ENCODE measurements around the gene TSKU.
A peak's percentile ranks its signal among the peaks of the same experiment; 100 is the strongest.

TSKU gene

DNA sequence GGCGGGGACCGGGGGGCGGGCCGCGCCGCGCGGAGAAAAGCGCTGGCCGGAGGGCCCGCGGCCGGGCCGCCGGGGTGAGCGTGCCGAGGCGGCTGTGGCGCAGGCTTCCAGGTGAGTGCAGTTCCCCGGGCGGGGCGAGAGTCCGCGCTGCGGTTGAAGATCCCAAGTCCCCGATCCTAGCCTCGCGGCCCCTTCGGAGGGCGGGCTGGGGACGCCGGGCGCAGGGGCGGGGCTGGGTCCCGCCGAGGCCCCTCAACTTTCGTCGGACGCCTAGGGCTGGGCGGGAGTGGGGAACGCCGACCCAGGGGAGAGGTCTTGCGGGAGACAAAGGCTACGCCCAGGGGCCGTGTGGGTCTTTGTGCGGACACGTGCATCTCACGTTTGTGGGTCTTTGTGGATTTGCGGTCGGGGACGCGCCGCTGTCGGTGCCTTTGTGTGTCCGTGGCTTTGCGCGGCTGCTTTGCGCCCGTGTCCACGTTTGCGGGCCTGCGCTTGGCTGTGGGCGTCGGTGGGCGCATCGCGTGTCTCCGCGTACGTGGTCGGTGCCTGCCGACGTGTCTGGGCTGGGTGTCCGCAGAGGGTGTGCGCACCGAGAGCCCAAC is at the start of gene TSKU:
Gene TSKU, plus strand, starts transcription at position 63 of the 602 bp plus-strand sequence. CDS start 12,261 bp downstream, outside the sequence.
- no peak for DNase-seq

GRCh38 chr11:76733906-76734305 is 49.2 kb upstream of the TSKU start:
- peak; percentile 75 for DNase-seq

GRCh38 chr11:76734456-76735420 is 48.4 kb upstream of the TSKU start:
- no peak for DNase-seq

DNA sequence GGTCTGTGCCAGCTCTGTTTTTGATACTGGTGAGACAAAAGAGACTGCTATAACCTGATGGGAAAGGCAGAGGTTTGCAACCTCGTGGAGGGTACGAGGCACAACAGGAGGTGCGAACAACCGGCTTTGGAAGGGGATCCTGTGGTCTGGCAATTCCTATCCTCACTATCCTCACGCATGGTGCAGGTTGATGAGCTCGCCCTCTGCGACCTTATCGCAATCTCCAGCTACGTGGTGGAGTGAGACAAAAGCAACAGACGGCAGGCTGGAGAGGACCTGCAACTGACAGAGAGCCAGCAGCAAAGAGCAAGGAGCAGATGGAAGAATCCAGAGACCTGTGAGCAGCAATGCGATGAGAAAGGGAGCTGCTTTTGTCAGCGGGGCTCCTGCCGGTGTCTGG is 47.3 kb upstream of the TSKU start:
- DNase-seq, result no peak

- DNase-seq, result no peak
Measured at GRCh38 chr11:76736266-76736665, 46.9 kb upstream of the TSKU start.

- no peak for DNase-seq
Measured at GRCh38 chr11:76736773-76737495, 46.2 kb upstream of the TSKU start.

GRCh38 chr11:76738618-76739240 is 44.4 kb upstream of the TSKU start:
- DNase-seq, result no peak

DNA sequence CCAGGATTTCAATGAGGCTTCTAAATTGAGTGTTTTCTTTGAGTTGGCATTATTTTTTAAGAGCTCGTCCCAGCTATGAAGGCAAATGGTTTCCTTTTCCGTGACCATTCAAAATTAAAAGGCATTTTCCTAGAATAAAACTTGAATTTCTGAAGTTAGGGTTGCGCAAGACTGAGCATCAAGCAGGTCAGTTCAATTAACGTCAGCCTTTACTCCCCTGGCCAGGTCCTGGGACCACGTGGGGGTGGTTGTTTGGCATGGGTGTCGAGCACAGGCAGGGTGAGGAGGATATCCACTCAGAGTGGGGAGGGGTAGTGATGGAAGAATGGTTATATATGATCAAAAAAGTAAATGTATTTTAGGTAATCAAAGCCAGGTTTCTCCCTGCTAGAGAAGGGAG is 43.4 kb upstream of the TSKU start:
- no peak for DNase-seq

DNA sequence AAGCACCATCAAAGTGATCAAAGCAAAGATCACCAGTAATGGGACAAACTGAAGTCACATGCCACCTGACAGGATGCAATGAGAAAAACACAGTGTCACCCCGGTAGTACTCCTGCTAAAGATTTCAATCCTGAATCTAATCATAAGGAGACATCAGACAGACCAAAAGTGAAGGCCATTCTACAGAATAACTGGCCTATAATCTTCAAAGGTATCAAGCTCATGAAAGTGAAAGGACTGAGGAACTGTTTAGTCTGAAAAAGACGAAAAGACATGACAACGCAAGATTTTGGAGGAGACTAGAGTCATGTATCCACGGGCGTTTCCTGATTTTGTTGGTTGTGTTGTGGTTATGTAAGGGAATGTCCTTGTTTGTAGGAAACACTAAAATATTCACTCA is 42.4 kb upstream of the TSKU start:
- DNase-seq, result no peak

DNA sequence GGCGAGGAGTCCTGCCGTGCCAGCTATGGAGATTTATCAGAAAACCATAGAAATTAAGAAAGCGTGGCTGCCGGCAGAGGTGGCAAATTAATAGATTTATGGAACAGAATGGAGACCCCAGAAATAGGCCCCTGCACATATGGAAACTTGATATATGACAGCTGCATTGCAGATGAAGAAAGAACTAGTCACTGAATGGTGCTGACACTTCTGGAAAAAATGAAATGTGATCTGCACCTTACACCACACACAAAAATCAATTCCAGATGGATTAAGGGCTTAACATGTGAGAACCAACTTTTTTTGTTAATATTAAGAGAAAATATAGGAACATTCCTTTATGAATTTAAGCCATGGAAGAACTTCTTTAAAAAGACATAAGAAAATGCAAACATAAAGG is 40.3 kb upstream of the TSKU start:
- DNase-seq, result no peak

DNA sequence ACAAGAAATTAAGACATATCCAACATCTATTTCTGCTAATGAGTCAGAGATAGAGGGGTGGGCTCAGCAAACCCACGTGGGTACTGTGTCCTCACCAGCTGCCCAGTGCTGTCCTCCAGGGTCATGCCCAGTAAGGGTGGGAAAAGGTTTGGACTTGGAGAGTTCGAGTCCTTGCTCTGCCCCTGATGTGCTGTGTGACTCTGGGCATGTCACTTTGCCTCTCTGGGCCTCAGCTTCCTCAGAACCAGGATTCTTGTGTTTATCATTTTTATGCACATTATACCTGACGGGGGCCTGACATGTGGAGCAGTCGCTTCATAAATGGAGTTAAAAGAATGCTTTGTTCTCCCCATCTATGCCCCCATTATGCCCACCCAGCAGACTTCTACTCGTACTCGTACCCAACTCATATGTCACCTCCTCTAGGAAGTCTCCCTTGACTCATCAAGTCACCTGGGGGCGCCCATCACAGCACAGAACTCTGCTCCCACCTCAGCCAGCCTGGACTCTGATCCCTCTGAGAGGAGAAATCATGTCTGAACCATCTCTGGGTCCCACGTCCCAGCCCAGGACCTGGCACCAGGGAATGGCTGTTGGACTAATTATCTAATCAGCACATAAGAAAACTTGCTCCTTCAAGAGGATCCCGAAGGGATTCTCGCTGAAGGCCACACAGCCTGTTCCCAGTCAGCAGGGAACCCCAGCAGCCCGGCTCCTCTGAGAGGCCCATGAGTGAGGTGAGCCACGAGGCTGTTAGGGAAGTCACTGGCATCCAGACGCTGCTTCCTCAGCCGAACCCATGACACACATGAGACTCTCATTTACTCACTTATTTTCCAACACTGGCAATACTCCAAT is 38.7 kb upstream of the TSKU start:
- DNase-seq, result no peak

GRCh38 chr11:76745044-76745376 is 38.1 kb upstream of the TSKU start:
- no peak for DNase-seq

- no peak for DNase-seq
Measured at GRCh38 chr11:76745561-76746207, 37.5 kb upstream of the TSKU start.

- no peak for DNase-seq
Measured at GRCh38 chr11:76747153-76747914, 35.8 kb upstream of the TSKU start.

DNA sequence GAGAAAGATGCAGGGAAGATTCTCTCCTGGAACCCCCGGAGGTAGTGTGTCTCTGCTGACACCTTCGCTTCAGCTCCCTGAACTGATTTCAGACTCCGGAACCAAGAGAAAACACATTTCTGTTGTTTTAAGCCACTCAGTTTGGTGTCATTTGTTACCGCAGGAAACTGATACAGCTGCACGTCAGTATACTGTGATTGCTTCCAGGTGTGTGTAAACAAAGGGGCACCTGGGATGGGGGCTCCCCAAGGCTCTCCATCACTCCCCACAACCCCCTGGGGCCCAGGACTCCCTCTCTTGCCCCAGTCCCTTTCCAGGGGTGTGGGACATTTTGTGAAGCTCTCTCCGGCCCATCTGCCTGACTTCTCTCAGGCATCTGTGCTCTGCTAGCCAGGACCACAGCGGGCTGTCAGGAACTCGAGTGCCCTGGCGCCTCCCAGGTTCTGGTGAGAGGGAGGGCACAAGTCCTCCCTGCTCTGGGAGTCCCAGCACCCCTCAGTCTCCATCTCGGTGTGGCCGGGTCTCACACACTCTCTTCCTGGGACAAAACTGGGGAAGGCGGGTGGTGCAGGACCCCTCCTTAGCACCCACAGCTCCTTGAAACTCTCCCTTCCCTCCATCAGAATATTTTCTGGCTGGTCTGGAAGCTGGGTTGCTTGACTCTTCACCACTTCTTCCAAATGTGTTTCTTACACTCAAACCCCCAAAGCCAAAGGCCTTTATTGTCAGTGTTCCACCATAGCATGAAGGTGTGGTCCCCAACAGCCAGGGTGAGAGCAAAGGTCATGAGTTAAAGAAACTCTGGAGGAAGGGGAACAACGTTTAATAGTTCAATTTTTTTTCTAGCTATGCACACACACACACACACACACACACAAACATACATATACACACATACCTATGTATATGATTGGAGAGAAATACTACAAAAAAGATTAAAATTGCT is 35.0 kb upstream of the TSKU start:
- DNase-seq, result no peak

DNA sequence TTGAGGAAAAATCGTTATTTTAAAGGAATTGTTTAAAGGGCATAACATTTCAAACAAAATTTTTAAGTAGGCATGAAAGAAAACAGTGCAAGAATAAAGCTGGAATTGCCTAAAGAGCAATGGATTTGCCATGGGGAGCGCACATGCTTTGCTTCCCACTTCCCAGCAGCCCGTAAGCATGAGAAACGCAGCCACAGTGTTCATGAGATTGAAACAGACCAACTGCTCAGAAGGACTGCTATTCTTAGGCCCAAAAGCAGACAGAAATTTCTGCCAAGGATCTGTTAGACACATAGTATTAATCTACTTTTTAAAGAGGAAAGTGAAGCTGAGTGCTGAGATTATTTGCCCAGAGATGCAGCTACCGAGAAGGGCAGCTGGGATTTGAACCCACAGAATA is 34.2 kb upstream of the TSKU start:
- no peak for DNase-seq

DNA sequence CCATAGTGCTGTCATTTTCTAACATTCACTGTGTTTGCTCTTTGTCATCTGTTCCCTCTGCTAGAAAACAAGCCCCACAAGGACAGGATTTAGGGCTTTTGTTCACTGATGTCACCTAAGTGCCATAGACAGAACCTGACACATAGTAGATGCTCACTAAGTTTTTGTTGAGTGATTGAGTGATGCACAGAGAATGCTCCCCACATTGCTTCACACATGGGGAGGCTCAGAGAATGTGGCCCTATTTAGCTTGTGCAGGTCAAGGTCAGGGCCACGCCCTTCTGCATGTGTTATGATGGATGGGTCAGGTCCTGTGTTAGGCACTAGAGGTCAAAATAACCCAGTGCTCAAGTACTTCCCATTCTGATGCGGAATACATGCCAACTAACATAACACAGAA is 33.1 kb upstream of the TSKU start:
- no peak for DNase-seq

DNA sequence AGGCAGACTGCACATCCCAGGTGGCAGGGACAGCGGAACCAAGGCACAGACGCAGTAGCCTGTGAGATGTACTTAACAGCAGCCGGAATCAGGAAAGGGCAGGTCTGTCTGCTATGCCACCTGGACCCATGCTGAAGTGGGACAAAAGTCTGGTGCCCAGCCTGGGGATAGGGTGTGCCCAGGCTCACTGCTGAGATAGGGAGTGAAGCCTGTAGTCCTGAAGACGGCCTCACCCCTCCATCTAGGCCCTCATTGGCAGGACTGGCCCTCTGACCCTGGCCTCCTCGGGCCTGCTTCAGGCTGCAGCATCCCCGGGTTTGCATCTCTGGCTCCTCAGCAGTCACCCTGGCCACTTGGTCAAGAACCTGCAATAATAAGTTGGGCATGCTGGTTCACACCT is 32.4 kb upstream of the TSKU start:
- no peak for DNase-seq

- DNase-seq, result no peak
Measured at GRCh38 chr11:76752321-76753143, 30.6 kb upstream of the TSKU start.

Data from activated effector memory CD4-positive, alpha-beta T cell treated with anti-CD3 and anti-CD28 coated beads, Interleukin-2, amount 50 U/mL, for 16 hours (primary cell).